ENCODE results near the gene CAPN11.
"Not testable (repeated sequence)": the region's sequence is repeated elsewhere in the genome, so short reads cannot be mapped to it uniquely, and the experiment has no call there.

Gene CAPN11

GRCh38 chr6:44181784-44182183, 23.2 kb downstream of the CAPN11 start:
- not testable (repeated sequence) for DNase-seq (ENCODE audit: low read depth in 2 of 2)

GRCh38 chr6:44182911-44183390, 24.3 kb downstream of the CAPN11 start:
- no peak for DNase-seq (ENCODE audit: low read depth in 2 of 2)

- DNase-seq (ENCODE audit: low read depth in 2 of 2), result no peak
These were observed 25.2 kb downstream of the CAPN11 start for GRCh38 chr6:44183783-44184182.

- DNase-seq (ENCODE audit: low read depth in 2 of 2), result not testable (repeated sequence)
These were observed 26.7 kb downstream of the CAPN11 start for GRCh38 chr6:44185356-44185755.

- DNase-seq (ENCODE audit: low read depth in 2 of 2), result no peak
These were observed 27.5 kb downstream of the CAPN11 start for GRCh38 chr6:44185953-44186634.

- no peak for DNase-seq (ENCODE audit: low read depth in 2 of 2)
These were observed 28.0 kb downstream of the CAPN11 start for GRCh38 chr6:44186635-44187025.

- no peak for DNase-seq (ENCODE audit: low read depth in 2 of 2)
These were observed 30.2 kb downstream of the CAPN11 start for GRCh38 chr6:44188819-44189218.

- no peak for DNase-seq (ENCODE audit: low read depth in 2 of 2)
These were observed 30.6 kb downstream of the CAPN11 start for GRCh38 chr6:44189257-44189656.

GRCh38 chr6:44190715-44191114, 32.1 kb downstream of the CAPN11 start:
- no peak for DNase-seq (ENCODE audit: low read depth in 2 of 2)

- no peak for DNase-seq (ENCODE audit: low read depth in 2 of 2)
These were observed 33.9 kb downstream of the CAPN11 start for GRCh38 chr6:44192428-44193041.

- no peak for DNase-seq (ENCODE audit: low read depth in 2 of 2)
These were observed 34.8 kb downstream of the CAPN11 start for GRCh38 chr6:44193307-44193910.

GRCh38 chr6:44194326-44194725, 35.7 kb downstream of the CAPN11 start:
- no peak for DNase-seq (ENCODE audit: low read depth in 2 of 2)

- not testable (repeated sequence) for DNase-seq (ENCODE audit: low read depth in 2 of 2)
These were observed 37.7 kb downstream of the CAPN11 start for GRCh38 chr6:44196351-44196750.

GRCh38 chr6:44198684-44199083, 40.1 kb downstream of the CAPN11 start:
- DNase-seq (ENCODE audit: low read depth in 2 of 2), result no peak

- DNase-seq (ENCODE audit: low read depth in 2 of 2), result no peak
These were observed 41.3 kb downstream of the CAPN11 start for GRCh38 chr6:44199883-44200282.

GRCh38 chr6:44201200-44201599, 42.6 kb downstream of the CAPN11 start:
- DNase-seq (ENCODE audit: low read depth in 2 of 2), result no peak

GRCh38 chr6:44201638-44202303, 43.2 kb downstream of the CAPN11 start:
- no peak for DNase-seq (ENCODE audit: low read depth in 2 of 2)

GRCh38 chr6:44202332-44202971, 43.8 kb downstream of the CAPN11 start:
- no peak for DNase-seq (ENCODE audit: low read depth in 2 of 2)

- no peak for DNase-seq (ENCODE audit: low read depth in 2 of 2)
These were observed 44.5 kb downstream of the CAPN11 start for GRCh38 chr6:44202972-44203750.

- no peak for DNase-seq (ENCODE audit: low read depth in 2 of 2)
These were observed 45.3 kb downstream of the CAPN11 start for GRCh38 chr6:44203955-44204354.

- no peak for DNase-seq (ENCODE audit: low read depth in 2 of 2)
These were observed 49.3 kb downstream of the CAPN11 start for GRCh38 chr6:44207966-44208365.
